Inflammatory macrophage treated with lipopolysaccharide for 4 hours (primary cell): ENCODE results near the gene PLPP3.
A peak's percentile ranks its signal among the peaks of the same experiment; 100 is the strongest.

ENCODE experiments used
- DNase-seq: peaks from one replicate; pipeline ENCODE4 v3.0.0-alpha.2; 2020

PLPP3 gene

GRCh38 chr1:56545711-56546110 is 33.7 kb downstream of the PLPP3 start:
- DNase-seq: no peak

DNA sequence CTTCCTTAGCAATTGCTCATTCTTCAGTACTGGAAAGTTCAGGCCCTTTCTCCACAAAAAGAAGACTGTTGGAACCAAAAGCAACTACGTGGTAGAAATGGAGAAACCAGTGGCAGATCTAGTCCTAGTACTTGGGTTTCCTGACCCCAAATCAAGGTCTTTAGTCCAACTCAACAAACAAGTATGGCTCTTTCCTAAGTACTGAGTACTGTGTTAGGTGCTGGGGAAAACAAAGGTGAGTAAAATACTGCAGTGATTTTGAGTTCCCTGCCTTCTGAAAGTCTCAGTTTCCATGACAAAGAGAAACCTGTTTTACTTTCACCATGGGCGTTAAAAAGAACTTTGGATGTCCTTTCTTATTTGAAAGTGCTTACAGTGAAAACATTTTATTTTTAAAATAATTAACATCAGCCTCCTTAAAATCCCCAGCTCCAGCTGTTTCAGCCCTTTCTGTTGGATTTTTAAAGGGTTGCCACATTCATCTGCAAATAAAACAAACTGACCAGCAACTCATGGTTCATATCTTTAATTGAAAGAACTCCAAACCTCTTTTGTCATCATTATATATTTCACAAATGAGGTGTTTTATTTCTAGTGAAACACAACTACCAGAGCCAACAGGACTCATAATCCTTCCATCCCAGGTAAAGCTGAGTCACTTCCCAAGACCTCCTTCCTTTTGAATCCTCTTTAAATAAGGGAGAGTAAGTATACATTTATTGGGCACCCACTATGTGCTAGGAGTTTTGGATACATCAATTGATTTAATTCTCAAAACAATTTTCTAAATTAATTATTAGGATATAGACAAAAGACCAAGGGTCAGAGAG is 35.4 kb downstream of the PLPP3 start:
- no peak for DNase-seq

DNA sequence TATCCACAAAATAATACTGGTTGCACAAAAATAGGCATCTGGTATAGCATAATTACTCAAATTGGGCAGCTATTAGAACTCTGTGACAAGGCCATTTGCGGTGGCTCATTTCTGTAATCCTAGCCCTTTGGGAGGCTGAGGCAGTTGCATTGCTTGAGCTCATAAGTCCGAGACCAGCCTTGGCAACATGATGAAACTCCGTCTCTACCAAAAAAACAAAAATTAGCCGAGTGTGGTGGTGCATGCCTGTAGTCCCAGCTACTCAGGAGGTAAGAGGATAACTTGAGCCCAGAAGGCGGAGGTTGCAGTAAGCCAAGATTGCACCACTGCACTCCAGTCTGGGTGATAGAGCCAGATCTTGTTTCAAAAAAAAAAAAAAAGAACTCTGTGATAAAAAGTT is 36.7 kb downstream of the PLPP3 start:
- no peak for DNase-seq

GRCh38 chr1:56541408-56541807 is 38.0 kb downstream of the PLPP3 start:
- no peak for DNase-seq

DNA sequence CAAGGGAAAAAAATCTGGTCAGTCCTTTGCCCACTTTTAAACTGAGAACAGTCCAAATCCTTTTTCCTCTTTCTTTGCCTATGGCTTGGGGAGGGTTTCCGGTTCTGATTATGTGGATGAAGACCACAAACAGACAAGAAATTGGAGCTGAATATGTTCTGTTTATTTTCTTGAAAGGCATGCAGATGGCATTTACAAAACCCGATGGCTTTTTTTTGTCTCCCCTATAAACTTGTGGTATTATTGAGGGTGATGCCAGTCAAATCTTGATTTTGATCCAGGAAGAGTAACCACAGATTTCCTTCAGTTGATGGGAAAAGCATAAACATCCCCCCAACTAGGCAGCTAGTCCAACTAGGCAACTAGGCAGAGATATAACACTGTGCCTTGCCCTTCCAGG is 38.9 kb downstream of the PLPP3 start:
- no peak for DNase-seq

- DNase-seq: no peak
Observed at GRCh38 chr1:56539520-56539931, 39.8 kb downstream of the PLPP3 start.

DNA sequence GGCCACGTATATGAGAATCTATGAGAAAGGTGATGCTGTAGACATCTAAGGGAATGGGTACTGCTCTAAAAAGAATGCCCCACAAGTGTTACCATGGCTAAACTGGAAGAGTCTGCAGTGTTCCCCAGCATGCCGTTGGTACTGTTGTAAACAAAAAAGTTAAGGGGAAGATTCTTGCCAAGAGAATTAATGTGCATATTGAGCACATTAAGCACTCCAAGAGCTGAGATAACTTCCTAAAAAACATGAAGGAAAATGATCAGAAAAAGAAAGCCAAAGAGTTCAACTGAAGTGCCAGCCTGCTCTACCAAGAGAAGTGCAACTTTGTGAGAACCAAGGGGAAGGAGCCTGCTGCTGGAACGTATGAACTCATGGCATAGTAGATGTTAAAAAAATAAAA is 40.8 kb downstream of the PLPP3 start:
- no peak for DNase-seq

- DNase-seq: no peak
Observed at GRCh38 chr1:56537660-56538059, 41.7 kb downstream of the PLPP3 start.

- DNase-seq: no peak
Observed at GRCh38 chr1:56535939-56536338, 43.4 kb downstream of the PLPP3 start.

DNA sequence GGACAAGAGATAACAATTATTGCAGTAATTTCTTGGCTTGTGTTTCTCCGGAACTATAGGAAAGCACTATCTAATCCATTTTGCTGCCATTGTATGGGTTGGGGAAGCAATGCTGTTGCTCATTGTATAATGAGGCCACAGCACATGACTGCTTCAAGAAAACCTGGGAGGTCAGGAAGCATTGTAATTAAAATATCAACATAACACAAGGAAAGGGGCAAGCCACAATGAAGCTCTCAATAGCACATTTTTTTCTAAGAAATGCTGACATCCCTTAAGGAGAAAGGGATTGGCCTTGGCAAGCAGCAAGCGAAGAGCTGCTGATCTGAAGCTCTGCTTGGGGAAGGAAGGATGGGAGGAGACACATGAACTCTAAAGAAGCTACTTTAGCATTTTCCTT is 44.0 kb downstream of the PLPP3 start:
- DNase-seq: no peak

GRCh38 chr1:56534130-56534651 is 45.2 kb downstream of the PLPP3 start:
- DNase-seq: no peak

DNA sequence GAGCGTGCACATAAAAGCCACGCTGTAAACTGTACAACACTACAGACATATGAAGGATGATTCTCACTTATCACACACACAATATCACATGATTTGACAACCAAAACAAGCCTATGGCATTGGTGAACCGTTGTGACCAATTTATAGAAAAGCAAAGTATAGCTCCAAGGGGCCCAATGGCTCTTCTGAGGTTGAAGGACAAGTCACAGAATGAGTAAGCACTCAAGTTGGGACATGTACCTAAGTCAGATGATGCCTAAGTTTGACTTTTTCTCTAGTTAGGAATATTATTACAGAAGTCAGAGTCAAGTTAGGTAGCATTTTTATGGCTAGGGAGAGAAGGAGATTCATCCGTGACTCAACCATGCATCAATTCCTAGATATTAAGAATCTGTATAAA is 45.7 kb downstream of the PLPP3 start:
- DNase-seq: peak; percentile 6

GRCh38 chr1:56533197-56533596 is 46.2 kb downstream of the PLPP3 start:
- no peak for DNase-seq

GRCh38 chr1:56532350-56532683 is 47.0 kb downstream of the PLPP3 start:
- no peak for DNase-seq

GRCh38 chr1:56531624-56532349 is 47.6 kb downstream of the PLPP3 start:
- DNase-seq: no peak

DNA sequence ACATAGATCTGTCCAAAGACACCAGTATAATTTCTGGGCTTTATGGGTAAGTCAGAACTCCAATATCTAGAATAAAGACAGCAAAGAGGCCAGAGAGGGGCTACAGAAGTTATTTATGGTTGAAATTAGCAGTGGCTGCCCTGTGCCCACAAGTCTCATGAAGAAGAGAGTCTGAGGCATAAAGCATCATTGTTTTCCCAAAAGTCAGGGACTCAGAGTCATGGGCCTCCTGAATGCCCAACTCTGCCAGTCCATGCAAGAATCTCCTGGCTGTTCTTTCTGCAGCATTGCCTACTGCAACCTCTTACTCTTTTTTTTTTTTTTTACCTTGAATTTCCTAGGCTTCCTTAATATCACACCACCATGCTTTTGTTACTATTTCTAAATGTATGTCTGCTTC is 49.6 kb downstream of the PLPP3 start:
- DNase-seq: no peak

GRCh38 chr1:56527548-56528302 is 51.6 kb downstream of the PLPP3 start:
- DNase-seq: no peak

DNA sequence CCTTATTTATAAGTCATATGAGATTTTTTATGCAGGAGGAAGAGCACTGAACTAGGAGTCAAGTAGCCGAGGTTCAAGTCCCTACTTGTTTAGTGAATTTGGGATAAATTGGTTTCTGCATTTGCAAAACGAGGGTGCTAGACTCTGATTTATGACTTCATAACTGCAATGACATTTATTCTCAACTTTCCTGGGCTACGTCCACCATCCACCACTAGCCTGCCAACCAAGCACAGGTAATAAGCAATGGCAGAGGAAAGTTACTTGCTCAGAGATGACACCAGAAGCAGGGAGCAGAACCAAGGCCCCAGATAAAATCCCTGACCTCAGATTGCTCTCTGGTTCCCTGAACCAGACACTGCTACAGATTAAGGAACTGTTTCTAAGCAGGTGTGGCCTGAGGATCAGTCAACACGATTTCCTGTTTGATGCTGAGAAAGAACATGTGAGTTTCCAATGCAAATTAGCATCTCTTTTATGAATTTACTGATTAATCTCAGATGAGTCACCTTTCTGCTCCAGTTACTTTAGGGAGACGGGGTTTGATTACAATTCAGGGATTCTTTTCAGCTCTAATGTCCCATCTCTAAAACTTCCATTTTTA is 52.7 kb downstream of the PLPP3 start:
- no peak for DNase-seq

DNA sequence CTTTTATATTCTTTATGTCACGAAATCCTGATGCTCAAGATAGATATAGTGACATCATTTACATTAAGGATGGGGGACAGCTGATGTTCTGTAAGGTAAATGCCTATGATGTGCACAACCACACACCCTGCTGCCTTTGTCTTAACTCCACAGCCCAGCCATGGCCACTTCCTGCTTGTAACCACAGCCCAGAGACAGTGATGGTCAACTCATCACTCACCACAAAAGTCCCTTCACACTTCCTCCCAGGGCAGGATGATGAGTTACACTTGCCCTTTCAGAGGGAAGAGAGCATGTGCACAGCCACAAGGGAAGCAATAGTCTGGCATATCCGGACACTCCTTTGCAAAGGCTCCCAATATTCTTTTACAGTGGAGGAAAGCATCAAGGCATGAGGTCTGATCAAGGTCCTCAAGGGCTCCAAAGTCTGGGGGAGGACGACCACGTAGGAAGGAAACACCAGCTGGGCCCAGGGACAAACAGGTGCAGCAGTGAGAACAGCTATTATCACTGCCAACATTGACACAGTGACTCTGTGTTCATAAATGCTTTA is 53.8 kb downstream of the PLPP3 start:
- peak; percentile 92 for DNase-seq

DNA sequence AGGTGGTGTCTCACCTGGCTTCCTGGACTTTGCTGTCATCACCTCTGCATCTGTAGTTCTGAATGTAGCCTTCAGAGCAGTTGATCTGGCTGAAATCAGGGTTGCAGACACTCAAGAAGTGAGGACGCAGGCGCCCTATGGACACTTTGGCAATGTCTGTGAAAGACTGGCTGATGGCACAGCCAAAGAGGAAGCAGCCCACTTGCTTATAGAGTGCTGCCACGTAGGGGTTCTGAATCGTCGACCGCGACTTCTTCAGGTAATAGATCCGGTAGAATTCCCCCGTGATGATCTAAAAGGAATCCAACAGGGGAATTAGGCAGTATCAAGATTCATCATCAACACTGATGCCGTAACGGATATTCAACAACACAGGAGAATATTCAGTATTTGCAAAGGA is 55.1 kb downstream of the PLPP3 start:
- no peak for DNase-seq

DNA sequence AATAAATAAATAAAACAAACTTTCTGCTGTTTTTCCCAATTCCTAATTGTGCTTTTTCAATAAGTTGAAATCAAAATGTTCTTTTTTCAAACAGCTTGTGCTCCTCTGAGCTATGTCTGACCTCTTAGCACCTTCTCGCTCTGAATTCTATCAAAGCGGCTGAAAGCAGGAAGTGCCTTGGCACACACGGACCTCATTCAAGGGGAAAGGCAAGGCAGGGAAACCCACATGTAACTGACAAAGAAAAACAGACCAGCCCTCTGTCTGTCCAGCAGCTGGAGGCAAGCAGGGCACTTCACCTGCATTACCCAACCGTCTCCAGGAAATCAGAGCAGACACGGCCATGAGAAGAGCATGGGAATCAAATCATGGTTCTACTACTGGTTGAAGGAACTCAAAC is 56.7 kb downstream of the PLPP3 start:
- DNase-seq: no peak

DNA sequence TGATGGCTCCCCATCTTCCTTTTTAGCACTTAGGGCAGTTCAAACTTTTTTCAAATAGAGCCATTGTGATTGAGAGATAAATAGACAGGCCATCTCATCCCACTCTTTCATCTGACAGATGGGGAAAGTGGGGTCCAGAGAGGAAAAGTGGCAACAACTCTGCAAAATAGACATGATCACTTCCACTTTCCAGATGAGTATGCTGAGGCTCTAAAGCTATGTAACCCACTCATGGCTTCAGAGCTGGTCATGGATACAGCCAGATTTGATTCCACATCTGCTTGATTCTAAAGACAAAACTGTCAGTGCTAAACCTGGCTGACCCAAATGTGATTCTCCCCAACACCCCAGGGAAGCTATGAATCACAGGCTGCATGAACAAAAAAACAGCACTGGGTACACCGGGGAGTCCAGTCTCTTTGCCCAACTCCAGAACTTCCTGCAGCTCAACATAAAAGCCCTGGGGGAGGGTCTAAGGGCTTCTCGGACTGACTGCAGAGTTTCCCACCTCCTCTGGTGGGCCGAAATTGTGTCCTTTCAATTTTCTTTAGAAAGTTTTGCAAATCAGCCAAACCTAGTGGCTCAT is 59.3 kb downstream of the PLPP3 start:
- peak; percentile 69 for DNase-seq
